Measurements from ENCODE around the gene EVI5L.

- no peak for TF ChIP-seq CTCF (IDR thresholded peaks at IDR 0.05)
- no peak for TF ChIP-seq POLR2A (IDR thresholded peaks at IDR 0.05)
These were observed 10.7 kb upstream of the EVI5L start for GRCh38 chr19:7819337-7819736.
